GM21619 (cell line): ENCODE data around the gene SLC4A8.

Experiments
- ATAC-seq: cut with Tn5 transposase; IDR thresholded peaks from one replicate; pipeline ENCODE4 v1.9.1; 2021; ENCODE audit not compliant: unreplicated experiment

SLC4A8 gene

DNA sequence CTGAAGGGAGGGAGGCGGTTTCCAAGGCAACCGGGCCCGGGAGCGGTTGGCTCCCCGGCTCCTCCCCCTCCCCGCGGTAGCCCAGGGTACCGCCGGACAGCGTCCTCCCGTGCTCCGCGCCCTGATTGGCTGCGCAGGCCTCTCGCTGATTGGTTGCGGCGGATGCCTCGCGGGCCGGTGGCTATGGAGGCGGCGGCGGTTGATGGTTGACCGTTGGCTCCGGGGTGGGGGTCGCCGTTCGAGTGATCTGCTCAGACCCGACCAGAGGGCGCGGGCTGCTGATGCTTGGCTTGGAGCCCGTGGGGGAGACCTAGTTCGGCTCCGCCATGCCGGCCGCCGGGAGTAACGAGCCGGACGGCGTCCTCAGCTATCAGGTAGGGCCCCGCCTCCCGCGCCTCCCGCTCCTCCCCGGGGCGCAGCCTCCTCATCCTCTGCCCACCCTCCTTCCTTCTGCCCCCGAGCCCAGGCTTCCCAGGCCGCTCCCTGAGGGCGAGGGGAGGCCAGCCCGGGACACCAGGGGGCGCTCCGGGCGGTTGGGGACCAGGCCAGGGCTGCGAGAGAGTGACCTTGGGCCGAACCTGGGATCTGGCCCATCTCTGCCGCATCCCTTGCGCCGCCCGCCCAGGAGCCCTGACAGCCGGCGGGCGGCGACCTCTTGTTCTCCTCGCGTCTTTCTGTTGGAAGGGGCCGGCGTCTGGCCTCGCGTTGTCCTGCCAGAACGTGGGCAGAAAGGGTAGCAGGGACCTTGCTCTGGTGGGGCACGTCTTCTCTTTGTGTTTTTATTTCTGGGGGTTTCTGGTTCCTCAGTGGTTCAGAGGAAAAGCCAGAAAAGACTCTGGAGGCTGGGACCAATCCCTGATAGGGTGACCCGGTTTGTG is at the start of gene SLC4A8:
Gene SLC4A8, plus strand, starts transcription at position 170 of the 878 bp plus-strand sequence. Its CDS starts 157 bp downstream, at position 327.
- peak; percentile 81 for ATAC-seq

DNA sequence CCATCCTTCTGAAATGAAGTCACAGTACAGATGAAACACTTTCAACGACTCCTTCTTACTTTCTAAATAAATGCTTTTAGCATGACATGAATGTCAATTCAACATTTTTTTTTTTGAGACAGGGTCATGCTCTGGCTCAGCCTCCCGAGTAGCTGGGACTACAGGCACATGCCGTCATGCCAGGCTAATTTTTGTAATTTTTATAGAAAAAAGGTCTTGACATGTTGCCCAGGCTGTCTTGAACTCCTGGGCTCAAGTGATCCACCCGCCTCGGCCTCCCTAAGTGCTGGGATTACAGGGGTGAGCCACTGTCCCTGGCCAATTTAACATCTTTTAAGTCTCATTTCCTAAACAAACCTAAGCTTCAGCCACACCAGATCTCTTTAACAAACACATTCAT is 49.8 kb upstream of the SLC4A8 start:
- no peak for ATAC-seq

GRCh38 chr12:51377099-51377984 is 47.3 kb upstream of the SLC4A8 start:
- ATAC-seq = no peak

DNA sequence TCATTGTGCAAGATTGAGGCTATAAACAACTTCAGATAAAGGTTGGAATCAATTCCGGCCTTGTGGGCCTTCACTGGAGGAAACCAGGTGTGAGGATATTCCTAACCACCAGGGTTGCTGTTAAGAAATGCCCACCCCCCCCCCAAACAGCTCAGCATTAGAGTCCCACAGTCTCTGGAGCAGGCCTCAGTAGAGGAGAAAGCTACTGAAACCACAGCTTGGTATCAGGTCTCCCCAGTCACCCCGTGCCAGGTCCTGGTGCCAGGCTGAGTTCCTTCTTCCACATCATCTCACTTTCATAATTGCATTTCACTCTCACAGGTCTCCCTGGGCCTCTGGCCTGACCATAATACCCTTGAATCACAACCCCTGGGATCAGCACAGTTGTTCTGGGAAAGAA is 45.9 kb upstream of the SLC4A8 start:
- ATAC-seq = no peak

- no peak for ATAC-seq
These were observed 45.1 kb upstream of the SLC4A8 start for GRCh38 chr12:51379571-51379970.

DNA sequence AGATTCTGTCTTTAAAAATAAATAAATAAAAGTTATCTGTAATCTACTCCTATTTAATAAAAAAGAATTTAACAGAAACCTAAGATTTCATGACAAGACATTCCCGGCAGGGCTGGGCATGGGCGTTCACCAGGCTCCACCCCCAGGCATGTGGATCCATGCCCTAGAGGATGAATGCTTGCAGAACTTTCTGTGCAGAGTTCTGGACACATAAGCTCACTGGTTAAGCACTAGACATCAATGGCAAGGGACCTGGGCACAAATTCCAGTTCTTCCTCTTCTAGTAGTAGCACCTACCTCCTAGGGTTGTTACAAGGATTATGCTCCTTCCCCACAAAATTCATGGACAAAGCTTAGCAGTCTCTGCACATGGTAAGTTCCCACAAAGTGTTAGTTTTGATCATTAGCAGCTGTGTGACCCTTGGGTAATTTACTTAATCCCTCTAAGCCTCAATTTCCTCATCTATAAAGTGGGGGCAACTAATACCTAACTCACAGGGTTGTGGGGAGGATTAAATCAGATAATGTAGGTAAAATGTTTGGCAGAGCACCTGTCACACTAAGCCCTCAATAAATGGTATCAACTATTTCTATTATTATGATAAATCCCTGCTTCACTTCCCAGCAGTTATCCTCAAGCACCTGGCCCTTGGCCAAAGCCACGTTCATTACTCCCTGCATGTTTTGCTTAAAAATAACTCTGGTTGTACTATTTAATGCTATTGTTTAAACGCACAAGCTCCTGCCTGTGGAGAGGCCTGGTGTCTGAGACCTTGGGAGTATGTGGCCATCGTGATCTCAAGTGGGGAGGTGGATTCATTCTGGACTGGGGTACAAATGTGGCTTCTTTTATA is 43.2 kb upstream of the SLC4A8 start:
- ATAC-seq = no peak

GRCh38 chr12:51382173-51382572 is 42.5 kb upstream of the SLC4A8 start:
- no peak for ATAC-seq

DNA sequence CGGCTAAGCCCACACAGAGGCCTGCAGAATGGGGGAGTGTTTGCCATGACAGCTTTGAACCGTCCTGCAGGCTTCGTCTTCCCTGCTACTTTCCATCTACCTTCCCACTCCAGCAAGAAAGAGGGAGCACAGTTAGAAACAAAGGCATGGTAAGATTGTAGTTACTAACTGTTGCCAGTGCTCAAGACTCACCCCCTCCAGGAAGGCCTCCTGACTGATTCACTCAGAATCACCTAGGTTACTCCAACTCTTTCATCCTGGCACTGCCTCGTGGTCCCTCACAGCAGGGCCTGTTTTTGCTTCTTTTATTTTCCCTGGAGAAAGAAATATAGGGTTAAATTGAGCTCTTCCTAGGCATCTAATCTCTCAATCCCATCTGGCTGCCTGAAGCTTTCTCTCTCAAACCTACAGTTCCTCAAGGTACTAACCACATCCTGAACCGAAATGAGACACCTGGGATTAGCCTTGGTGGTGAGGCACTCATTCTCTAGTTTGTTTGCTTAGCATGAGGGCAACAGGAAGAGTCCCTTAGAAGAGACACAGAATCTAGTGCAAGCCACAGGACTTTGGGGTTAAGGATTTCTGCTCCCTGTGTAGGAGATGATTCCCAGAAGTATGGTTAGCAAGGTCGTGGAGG is 41.2 kb upstream of the SLC4A8 start:
- ATAC-seq = no peak

GRCh38 chr12:51386351-51386750 is 38.3 kb upstream of the SLC4A8 start:
- ATAC-seq = no peak

- ATAC-seq = no peak
These were observed 36.4 kb upstream of the SLC4A8 start for GRCh38 chr12:51388069-51388799.

DNA sequence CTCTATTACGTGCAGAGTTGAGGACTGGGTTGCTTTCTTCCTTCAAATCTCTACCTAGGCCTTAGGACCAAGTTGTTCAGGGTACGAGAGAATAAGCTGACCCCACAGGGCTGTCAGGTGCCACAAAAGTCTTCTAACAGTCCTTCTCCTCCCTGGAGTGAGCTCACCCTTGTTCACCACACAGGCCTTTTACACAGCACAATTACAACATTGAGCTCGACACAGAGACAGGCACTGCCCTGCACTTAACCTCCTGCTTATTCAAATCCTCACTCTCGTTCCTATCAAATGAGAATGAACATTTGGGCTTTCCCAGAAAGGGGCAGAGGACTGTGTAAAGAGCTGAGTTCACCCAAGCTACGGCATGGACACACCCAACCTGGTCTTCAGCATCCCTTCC is 35.8 kb upstream of the SLC4A8 start:
- no peak for ATAC-seq

- ATAC-seq = no peak
These were observed 35.2 kb upstream of the SLC4A8 start for GRCh38 chr12:51389302-51389999.

DNA sequence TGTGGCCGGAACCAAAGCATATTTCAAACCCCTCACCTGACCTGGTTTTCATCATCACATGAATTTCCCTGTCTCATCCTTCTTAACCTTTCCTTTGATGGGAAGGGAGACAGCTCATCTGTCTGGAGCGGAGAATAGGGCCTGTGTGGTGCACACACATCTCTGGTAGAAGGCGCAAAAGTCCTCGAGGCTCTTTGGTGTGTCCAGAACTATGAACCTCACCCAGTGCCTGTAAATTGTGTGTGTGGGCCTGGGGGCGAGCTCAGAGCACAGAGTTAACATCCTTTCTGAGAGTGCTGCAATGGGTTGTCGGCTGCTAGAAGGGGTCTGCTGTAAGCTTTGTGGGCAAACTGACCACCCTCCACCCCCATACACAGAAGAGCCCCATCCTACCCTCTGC is 34.2 kb upstream of the SLC4A8 start:
- ATAC-seq = no peak

DNA sequence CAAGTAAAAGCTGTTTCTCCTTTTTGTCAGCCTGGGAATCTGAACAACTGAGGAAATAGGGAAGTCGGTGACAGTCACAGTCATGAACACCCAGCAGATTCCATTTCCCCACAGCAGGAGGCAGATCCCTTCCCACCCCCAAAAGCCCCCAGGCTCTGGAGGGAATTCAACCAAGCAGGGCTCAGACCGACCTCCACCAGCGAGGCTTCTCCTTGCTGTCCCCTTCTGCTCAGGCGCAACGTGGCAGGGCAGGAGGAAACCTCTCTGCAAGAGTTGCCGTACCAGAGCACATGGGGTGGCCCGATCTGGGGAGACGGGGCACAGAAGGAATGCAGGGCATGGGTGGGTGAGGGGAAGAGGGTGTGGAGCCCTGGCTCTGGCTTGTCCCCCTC is 33.7 kb upstream of the SLC4A8 start:
- ATAC-seq = peak; percentile 4

DNA sequence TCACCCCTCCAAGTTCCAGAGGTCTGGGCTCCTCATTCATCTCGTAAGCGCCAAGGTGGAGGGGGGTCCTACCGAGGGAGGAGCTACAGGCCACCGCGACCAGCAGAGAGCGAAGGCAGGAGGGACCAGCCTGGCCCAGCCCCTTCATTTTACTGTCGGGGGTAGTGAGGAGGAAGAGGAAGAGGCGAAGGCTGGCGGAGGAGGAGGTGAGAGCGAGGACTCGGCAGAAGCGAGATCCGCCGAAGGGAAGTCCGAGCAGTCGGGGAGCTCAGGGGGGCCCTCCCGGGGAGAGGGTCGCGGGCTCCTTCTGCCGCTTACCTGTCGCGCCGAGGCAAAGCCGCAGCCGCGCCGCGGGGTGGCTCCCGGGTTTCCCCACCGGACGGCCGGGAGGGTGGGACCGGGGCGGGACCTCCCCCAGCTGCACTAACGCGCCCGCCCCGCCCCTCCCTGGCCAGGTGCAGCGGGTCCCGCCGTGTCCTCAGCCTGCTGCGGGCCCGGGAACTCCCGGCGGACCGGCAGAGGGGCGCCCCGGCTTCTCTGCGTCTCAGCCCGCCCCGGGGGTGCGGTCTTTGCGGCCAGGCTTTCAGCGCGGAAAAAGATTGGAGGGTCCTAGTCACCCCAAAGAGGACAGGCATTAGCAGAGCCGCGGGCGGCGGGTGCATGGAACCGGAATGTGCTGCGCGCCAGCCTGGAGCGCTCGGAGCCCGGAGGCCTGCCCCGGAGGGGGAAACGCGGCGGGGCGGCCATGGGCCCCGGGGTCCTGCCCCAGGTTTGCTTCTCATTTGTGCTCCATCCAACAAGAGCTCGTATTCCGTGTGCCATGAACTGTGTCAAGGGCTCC is 33.1 kb upstream of the SLC4A8 start, which contains the start of gene GALNT6:
Gene GALNT6, minus strand, starts transcription at position 124 of the 841 bp plus-strand sequence. CDS start 11,625 bp downstream, outside the sequence.
- ATAC-seq = peak; percentile 39

- peak; percentile 30 for ATAC-seq
These were observed 31.9 kb upstream of the SLC4A8 start for GRCh38 chr12:51392556-51393237.

DNA sequence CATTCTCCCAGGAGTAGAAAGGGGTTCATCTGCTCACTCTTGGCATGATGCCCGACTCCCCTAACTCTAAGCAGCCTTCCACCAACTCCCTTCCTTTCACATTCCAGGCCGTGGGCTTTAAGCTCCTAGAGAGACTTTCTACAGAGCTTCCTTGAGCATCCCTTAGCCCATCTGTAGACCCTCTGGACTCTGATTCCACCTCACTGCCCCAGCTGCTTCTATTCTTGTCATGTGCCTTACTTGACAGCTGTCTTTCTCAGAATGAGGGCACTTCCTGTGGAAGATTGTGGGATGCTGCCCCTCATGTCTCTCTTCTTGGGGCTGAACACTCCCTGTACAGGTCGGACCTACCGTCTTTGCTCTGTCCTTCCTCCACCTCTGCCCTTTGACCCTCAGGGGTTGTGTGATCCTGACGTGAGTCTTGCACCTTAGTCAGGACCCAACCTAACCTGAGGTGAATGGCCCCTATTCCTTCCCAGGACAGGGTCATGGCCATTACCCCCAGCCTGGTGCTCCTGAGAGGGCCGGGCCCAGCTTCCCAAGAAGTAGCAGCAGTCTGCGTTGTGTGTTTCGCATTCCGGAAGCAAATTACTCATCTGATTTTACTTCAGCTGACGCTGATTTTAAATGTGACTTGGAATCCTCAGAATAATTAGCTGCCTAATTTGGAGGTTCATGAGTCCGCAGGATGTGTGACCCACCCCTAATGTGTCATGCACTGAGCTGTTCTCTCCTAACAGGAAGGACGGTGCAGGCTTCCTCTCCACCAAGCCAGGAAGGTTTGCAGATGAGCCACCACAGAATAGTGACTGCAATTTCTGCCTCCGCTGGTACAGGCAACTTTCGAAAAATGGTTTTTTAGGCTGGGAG is 30.7 kb upstream of the SLC4A8 start:
- no peak for ATAC-seq
